HG02981 (cell line): ENCODE data around the gene TRIP13.
"Not testable (repeated sequence)": the region's sequence is repeated elsewhere in the genome, so short reads cannot be mapped to it uniquely, and the experiment has no call there.

ENCODE experiments used
- ATAC-seq: cut with Tn5 transposase; IDR thresholded peaks from one replicate; pipeline ENCODE4 v1.9.1; 2021; ENCODE audit warnings: mild to moderate bottlenecking, moderate library complexity; ENCODE audit not compliant: unreplicated experiment

Gene TRIP13

GRCh38 chr5:916441-917293 lies 24.0 kb downstream of the TRIP13 start:
- no peak for ATAC-seq

- not testable (repeated sequence) for ATAC-seq
These were observed 26.0 kb downstream of the TRIP13 start for GRCh38 chr5:918717-919116.

GRCh38 chr5:919356-920000 lies 26.8 kb downstream of the TRIP13 start:
- no peak for ATAC-seq

- no peak for ATAC-seq
These were observed 27.6 kb downstream of the TRIP13 start for GRCh38 chr5:920321-920720.

- no peak for ATAC-seq
These were observed 29.1 kb downstream of the TRIP13 start for GRCh38 chr5:921456-922435.

- no peak for ATAC-seq
These were observed 30.0 kb downstream of the TRIP13 start for GRCh38 chr5:922436-923280.

GRCh38 chr5:923281-923873 lies 30.7 kb downstream of the TRIP13 start:
- ATAC-seq = peak; percentile 79

GRCh38 chr5:926417-927171 lies 33.9 kb downstream of the TRIP13 start:
- ATAC-seq = peak; percentile 49

GRCh38 chr5:927172-928015 lies 34.7 kb downstream of the TRIP13 start:
- no peak for ATAC-seq

GRCh38 chr5:929182-929581 lies 36.5 kb downstream of the TRIP13 start:
- ATAC-seq = not testable (repeated sequence)

- no peak for ATAC-seq
These were observed 36.9 kb downstream of the TRIP13 start for GRCh38 chr5:929596-929995.

GRCh38 chr5:930866-931265 lies 38.2 kb downstream of the TRIP13 start:
- ATAC-seq = no peak

- no peak for ATAC-seq
These were observed 39.0 kb downstream of the TRIP13 start for GRCh38 chr5:931570-932145.

- ATAC-seq = no peak
These were observed 39.5 kb downstream of the TRIP13 start for GRCh38 chr5:932151-932627.

GRCh38 chr5:932628-933250 lies 40.1 kb downstream of the TRIP13 start:
- no peak for ATAC-seq

- ATAC-seq = no peak
These were observed 40.7 kb downstream of the TRIP13 start for GRCh38 chr5:933251-933861.

GRCh38 chr5:933951-934350 lies 41.3 kb downstream of the TRIP13 start:
- not testable (repeated sequence) for ATAC-seq
